OCI-LY3 (cell line): ENCODE data around the gene GPR39.

Experiments used
- CTCF ChIP-seq: fragments of 200-600, 300-600 bp; sonication (generic); IDR thresholded peaks from 2 replicates; pipeline ENCODE4 v1.5.1; 2014; ENCODE audit warnings: antibody characterized with exemption, low read length, low read depth
- EZH2phosphoT487 ChIP-seq: fragments of 200-600 bp; shearing (Covaris generic); IDR thresholded peaks from 2 replicates; pipeline ENCODE4 v1.6.1; 2018; ENCODE audit warnings: antibody characterized with exemption, mixed run types, low read depth

DNA sequence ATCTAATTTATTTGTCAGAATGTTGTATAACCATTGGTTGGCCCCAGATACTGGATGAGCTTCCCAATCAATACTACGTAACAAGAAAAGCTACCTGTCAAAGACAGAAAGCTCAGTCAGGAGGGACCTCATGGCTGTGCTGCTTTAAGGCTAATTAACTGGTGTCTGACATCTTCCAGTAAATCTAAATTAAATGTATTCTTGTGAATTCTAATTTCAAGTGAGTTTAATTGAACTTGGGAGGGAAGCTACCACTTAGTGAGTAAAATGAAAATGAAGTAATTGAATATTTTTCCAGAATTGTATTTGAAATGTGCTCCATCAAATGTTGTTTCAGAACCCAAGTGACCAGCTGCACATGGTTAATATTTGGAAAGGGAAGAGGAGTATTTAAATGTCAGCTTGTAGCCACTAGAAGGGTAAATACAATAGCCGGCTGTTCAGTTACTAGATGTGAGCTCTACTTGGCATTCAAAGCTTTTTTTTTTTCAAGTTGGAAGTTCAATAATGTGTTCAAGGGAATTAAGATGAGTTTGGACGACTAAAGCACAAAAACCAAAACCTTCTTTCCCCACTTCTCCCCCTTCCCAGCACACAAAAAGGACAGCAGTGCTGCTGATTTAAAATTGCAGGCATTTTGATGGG is 62.0 kb downstream of the GPR39 start:
- no peak for TF ChIP-seq EZH2phosphoT487
- no peak for TF ChIP-seq CTCF
